GM21786 (cell line): ENCODE data around the gene DMPK.
"Not testable (repeated sequence)": the region's sequence is repeated elsewhere in the genome, so short reads cannot be mapped to it uniquely, and the experiment has no call there.

Source experiments
- ATAC-seq: cut with Tn5 transposase; IDR thresholded peaks from one replicate; pipeline ENCODE4 v1.9.1; 2021; ENCODE audit not compliant: unreplicated experiment

DMPK gene

DNA sequence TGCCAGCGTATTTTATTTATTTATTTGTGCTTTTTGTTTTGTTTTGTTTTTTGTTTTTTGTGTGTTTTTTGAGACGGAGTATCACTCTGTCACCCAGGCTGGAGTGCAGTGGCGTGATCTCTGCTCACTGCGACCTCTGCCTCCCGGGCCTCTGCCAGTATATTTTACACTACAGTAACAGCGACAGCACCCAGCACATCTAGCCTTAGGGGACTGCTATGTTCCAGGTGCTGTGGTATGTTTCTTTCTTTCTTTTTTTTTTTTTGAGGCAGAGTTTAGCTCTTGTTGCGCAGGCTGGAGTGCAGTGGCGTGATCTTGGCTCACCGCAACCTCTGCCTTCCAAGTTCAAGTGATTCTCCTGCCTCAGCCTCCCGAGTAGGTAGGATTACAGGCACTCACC lies 30.8 kb downstream of the DMPK start:
- ATAC-seq: not testable (repeated sequence)

DNA sequence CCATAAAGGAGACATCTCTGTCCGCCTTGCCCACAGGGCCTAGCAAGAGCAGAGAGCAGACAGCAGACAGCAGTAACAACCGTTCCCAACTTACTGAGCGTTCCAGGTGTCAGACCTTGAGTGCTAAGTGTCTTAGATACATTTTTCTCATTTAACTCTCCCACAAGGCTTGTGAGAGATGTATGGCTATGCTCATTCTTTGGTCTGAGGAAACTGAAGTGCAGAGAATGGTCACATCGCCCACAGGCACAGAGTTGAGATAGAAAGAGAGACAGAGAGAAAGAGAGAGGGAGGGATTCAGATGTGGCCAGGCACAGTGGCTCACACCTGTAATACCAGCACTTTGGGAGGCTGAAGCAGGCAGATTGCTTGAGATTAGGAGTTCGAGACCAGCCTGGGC lies 34.8 kb downstream of the DMPK start:
- ATAC-seq: no peak

DNA sequence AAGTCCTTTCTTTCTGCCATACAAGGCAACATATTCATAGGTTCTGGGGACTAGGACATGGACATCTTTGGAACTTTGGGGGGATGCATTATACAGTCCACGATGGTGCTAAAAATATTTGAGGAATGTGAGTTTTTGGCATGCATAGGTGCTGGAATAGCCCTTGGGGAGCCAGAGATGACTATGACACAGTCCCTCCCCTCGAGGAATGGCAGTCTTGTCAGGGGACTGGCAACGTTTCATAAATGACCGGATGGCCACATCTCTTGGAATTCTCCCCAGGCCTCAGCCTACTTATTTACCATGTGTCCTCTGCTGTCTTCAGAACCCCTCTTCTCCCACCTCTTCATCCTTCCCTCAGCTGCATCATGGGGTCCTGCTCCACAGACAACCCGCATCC lies 35.4 kb downstream of the DMPK start:
- no peak for ATAC-seq

DNA sequence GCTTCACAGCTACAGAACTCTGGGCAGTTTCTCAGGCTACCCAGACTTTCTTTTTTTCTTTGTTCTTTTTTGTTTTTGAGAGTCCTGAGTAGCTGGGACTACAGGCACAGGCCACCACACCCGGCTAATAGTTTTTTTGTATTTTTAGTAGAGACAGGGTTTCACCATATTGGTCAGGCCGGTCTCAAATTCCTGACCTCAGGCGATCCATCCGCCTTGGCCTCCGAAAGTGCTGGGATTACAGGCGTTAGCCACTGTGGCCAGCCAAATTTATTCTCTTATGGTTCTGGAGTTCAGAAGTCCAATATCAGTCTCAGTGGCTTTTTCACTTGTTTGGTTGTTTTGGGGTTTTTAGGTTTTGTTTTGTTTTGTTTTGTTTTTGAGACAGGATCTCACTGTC lies 36.7 kb downstream of the DMPK start:
- no peak for ATAC-seq

DNA sequence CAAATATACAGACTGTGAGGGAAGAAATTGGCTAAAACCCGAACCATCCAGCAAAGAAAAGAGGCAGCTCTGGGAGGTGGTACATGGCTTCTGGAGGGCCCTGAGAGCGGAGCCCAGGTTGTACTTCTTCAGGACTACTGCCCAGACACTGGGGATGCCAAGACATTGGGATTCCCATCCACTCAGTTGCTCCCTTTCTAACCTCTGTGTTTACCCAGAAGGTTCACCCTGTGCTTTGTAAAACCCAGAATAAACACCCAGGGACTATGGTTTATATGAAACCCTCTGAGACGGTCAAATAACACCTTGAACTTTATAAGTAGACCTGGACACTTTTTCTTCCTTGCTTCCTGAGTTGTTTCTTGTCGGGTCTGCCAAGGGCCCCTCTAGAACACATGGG lies 39.3 kb downstream of the DMPK start:
- ATAC-seq: no peak

DNA sequence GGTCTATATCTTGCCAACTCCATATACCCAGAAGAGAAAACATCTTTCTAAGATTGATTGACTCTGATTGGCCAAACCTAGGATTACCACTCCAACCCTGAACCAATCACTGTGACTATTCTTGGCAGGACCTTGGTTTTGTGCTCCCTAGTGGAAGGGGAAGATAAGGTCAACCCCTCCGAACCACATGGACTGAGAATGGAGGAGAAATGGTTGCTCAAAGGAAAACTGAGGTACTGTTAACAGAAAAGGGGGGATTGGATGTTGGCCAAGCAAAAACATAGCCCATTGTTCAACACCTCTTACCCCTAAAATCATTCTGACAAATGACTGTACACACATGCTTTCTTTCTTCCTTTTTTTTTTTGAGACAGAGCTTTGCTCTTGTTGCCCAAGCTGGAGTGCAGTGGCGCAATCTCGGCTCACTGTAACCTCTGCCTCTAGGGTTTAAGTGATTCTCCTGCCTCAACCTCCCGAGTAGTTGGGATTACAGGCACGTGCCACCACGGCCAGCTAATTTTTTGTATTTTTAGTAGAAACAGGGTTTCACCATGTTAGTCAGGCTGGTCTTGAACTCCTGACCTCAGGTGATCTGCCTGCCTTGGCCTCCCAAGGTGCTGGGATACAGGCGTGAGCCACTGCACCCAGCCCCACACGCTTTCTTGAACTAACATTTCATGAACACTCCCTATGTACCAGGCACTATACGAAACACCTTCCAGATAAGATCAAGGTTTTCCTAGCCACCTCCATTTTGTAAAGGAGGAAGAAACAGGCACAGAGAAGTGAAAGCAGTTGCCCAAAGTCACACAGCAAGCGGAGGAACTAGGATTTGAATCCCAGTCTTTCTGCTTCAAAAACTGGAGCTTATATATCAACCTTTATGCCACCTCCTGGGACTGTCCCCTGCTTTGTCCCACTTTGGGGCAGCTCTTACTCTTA lies 42.5 kb downstream of the DMPK start:
- no peak for ATAC-seq

DNA sequence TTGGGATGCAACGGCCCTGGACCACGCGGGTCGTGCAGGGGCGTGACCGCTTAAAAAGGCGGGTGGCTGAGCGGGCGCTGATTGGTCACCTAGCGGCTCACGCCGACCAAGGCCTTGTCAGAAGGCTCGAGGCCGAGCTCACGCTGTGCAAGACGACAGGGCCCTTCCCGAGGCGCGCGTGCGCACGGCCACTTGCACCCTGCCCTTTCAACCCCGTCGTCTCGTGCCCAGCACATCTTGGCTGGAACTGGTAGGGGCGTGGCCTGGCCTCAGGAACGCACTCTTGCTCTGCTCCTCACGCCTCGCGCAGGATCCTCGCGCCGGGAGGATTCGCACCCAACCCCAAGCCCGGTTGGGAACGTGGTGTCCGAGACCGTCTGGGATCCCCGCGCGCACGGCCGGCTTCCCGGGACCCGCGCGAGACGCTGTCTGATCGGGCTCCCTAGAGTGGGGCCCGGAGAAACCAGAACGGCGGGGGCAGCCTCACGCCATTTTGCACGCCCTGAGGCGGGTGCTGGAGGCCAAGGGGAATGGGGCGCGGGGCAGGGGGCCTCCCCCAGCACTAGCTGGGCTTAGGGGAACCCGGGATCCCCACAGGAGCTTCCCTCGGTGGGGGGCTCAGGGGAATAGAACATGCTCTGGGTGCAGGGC lies 49.0 kb downstream of the DMPK start, which contains the start of gene MEIOSIN:
MEIOSIN (plus strand) TSS at position 280 of the 651 bp plus-strand sequence. CDS start 1,938 bp downstream, outside the sequence.
- no peak for ATAC-seq

DNA sequence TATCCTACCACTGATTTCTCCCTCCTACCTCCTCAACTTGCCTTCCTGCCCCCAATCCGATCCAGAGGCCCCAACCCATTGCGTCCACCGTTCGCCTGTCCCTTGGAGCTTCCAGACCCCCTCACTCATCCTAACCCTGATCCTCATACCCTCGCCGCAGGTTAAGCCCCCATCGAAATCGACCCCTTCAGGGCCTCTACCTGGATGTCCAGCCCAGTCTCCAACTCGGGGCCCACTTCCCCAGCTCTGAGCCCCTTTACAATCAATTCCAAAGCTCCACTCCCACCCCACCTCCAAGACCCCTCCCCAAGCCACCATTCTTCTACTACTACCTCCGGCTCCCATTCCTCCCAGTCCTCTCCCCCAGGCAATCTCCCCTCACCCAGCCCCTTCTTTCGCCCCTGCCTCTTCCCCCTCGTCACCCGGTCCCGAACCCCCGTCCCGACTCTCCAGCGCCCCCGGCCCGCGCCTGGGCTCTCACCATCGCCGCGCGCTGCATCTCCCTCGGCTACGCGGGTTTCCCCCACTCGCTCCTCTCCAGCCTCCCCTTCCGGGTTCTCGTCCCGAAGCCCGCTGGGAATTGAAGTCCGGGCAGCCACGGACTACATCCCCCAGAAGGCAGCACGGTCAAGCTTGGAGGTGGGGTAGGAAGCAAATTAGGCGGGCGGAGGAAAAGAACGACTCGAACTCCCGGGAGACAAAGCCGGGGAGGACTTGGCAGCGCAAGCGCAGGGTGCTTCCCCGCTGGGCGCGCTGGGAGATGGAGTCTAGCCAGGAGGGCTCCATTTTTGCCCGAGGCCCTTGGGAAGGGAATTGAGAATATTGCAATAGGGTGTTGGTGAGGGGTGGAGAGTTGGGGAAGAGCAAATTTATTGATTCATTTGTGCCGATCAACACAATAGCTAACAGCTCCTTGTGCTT lies 51.7 kb downstream of the DMPK start, which contains the start of gene FBXO46:
FBXO46 (minus strand) TSS at position 529 of the 921 bp plus-strand sequence. CDS start 17,401 bp downstream, outside the sequence.
- ATAC-seq: peak; percentile 85

DNA sequence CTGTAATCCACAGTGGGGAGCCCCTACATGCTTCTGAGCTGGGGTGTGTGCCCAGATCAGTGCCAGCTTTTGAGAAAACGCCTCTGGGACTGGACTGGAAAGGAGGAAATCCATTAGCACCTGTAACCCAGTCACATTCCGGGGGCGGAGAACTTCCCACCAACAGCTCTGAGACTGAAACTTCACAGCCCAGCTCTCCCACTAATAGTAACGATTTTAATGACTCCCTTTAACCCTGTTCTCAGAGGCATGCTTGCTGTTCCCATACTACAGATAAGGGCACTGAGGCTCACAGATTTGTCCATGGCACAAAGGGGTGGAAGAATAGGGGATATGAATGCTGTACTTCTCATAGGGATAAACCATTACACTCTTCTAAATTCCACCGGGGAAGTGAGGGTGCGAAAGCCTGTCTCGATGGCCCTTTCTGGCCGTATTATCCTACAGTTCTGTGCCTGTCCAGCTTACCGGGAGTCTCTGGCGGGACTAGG lies 52.4 kb downstream of the DMPK start:
- no peak for ATAC-seq

DNA sequence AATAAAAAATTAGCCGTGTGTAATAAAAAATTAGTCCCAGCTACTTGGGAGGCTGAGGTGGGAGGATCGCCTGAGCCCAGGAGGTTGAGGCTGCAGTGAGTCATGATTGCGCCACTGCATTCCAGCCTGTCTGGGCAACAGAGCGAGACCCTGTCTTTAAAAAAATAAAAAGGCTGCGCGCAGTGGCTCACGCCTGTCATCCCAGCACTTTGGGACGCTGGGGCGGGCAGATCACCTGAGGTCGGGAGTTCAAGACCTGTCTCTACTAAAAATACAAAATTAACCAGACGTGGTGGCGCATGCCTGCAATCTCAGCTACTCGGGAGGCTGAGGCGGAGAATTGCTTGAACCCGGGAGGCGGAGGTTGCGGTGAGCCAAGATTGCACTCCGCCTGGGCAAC lies 53.6 kb downstream of the DMPK start:
- ATAC-seq: not testable (repeated sequence)

DNA sequence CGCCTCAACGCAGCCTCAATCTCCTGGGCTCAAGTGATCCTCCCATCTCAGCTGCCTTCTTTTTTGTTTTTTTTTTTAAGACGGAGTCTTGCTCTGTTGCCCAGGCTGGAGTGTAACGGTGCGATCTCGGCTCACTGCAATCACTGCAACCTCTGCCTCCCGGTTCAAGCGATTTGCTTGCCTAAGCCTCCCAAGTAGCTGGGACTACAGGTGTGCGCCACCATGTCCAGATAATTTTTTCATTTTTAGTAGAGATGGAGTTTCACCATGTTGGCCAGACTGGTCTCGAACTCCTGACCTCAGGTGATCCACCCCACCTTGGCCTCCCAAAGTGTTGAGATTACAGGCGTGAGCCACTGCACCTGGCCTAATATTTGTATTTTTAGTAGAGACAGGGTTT lies 62.2 kb downstream of the DMPK start:
- ATAC-seq: not testable (repeated sequence)
